K562 (cell line): ENCODE measurements around the gene RESF1. TPM values are rescaled to one million over a fixed set of nuclear protein-coding genes. Genes with fewer than 3 reads are reported as not detected.

ENCODE experiments used
- CCNT2 ChIP-seq: IDR thresholded peaks from 2 replicates; pipeline ENCODE4 v1.6.1; 2011; ENCODE audit warnings: borderline replicate concordance, low read depth, mild to moderate bottlenecking, moderate library complexity, mixed read lengths, low read length; ENCODE audit not compliant: insufficient read length; ENCODE audit errors: extremely low read depth
- FOXK1 ChIP-seq: sonication (generic); formaldehyde crosslinking; IDR thresholded peaks from 2 replicates; pipeline ENCODE4 v1.8.0; 2022; ENCODE audit warnings: missing genetic modification reagents, mild to moderate bottlenecking, borderline replicate concordance
- HMGN3 ChIP-seq: IDR thresholded peaks from 2 replicates; pipeline ENCODE4 v1.6.1; 2011; ENCODE audit warnings: borderline replicate concordance, low read depth, mild to moderate bottlenecking, mixed read lengths, low read length; ENCODE audit not compliant: insufficient read length; ENCODE audit errors: extremely low read depth
- MXI1 ChIP-seq: IDR thresholded peaks from 2 replicates; pipeline ENCODE4 v1.6.1; 2011; ENCODE audit warnings: low read depth, mild to moderate bottlenecking, improper control_type of control experiment, low read length
- NCOA6 ChIP-seq: fragments of 450-650 bp; IDR thresholded peaks from 2 replicates; pipeline ENCODE4 v1.6.1; 2017; ENCODE audit warnings: mild to moderate bottlenecking
- NR2F6 ChIP-seq: fragments of 450-650 bp; formaldehyde crosslinking; IDR thresholded peaks from 2 replicates; pipeline ENCODE4 v1.4.0; 2020; ENCODE audit warnings: mild to moderate bottlenecking
- RFX5 ChIP-seq: IDR thresholded peaks from 2 replicates; pipeline ENCODE4 v1.6.1; 2011; ENCODE audit warnings: low read depth, mild to moderate bottlenecking, improper control_type of control experiment, low read length
- SMARCB1 ChIP-seq: IDR thresholded peaks from 2 replicates; pipeline ENCODE4 v1.6.1; 2011; ENCODE audit warnings: improper control_type of control experiment, low read depth; ENCODE audit not compliant: insufficient read length
- SNIP1 ChIP-seq: fragments of 450-650 bp; IDR thresholded peaks from 2 replicates; pipeline ENCODE4 v1.7.1; 2017; ENCODE audit warnings: low read depth, mild to moderate bottlenecking
- ZFP1 ChIP-seq: fragments of 450-650 bp; formaldehyde crosslinking; IDR thresholded peaks from 2 replicates; pipeline ENCODE4 v1.4.0; 2020; ENCODE audit warnings: mild to moderate bottlenecking, mixed read lengths
- ZNF146 ChIP-seq: IDR thresholded peaks from one replicate; pipeline ENCODE4 v1.6.1; 2018; ENCODE audit warnings: missing compliant biosample characterization; ENCODE audit not compliant: unreplicated experiment
- ZNF347 ChIP-seq: fragments of 450-650 bp; formaldehyde crosslinking; IDR thresholded peaks from 2 replicates; pipeline ENCODE4 v1.4.0; 2020; ENCODE audit warnings: low read depth, mild to moderate bottlenecking, moderate library complexity
- ZNF584 ChIP-seq: fragments of 200-800 bp; sonication (Bioruptor generic); IDR thresholded peaks from 2 replicates; pipeline ENCODE4 v1.6.1; 2016; ENCODE audit warnings: low read depth, mild to moderate bottlenecking, missing genetic modification characterization, missing compliant biosample characterization
- ZNF696 ChIP-seq: fragments of 250-450 bp; sonication (Bioruptor Pico); conservative IDR thresholded peaks from 2 replicates; pipeline ENCODE4 v1.4.0; 2020; ENCODE audit warnings: mild to moderate bottlenecking, moderate library complexity
- polyA plus RNA-seq, 8 experiments: library from polyadenylated mRNA; depleted of rRNA in 4 of 8; stranded (reverse) in 5 of 8; unstranded in 3 of 8; fragments of >200 nt; fragmentation: Nextera tagmentation in 2 of 8; fragmentation: Illumina TruSeq in 1 of 8; extraction: Ambion mirVana in 2 of 8; extraction: Trizol in 1 of 8; gene quantifications; 2 replicates each; pipeline versions ENCODE4 v1.2.1 to v1.2.3, GENCODE V29; 2011 to 2014; ENCODE audit warnings: inconsistent platforms in 1 of 8, missing spikeins in 1 of 8
- total RNA-seq, 7 experiments: library from RNA; depleted of rRNA in 6 of 7; stranded (reverse); fragments of >200 nt in 6 of 7; fragmentation: Illumina TruSeq in 2 of 7; extraction: Trizol in 2 of 7; gene quantifications; 2 replicates each; pipeline versions ENCODE4 v1.2.1 to v1.2.3, GENCODE V29; 2011 to 2021; ENCODE audit warnings: low replicate concordance in 1 of 7

RESF1 gene
- total and polyA plus RNA-seq, 9 of the 15 experiments (the other 6 are each of a cell fraction or from before 2014, with no cell fraction given) = 21.5 to 121 (median 53.6) TPM

GRCh38 chr12:32005496-32006125 is 46.4 kb downstream of the RESF1 start (continued):
- TF ChIP-seq ZNF146 (no peak), ZNF584 (CRISPR knock-in tag) (peak; percentile 92; the same call in 1 of the 2 replicates), HMGN3 (peak; percentile 96), ZNF696 (no peak), ZNF347 (CRISPR knock-in tag) (no peak), RFX5 (no peak), CCNT2 (peak; percentile 98), FOXK1 (no peak), NR2F6 (CRISPR knock-in tag) (no peak), MXI1 (peak; percentile 89), ZFP1 (CRISPR knock-in tag) (peak; percentile 24; the same call in 1 of the 2 replicates), NCOA6 (no peak), SMARCB1 (no peak), SNIP1 (no peak)
- TF ChIP-seq, all 486 proteins: peak for 221

Other genes with a start within 250 kb of the RESF1 start
- gene AMN1, start 230.4 kb upstream of the RESF1 start, total RNA-seq (2014; rRNA removed) = 5.2 and 6.1 TPM in 2 replicates
- 10.3 and 12.4 TPM in 2 replicates for gene AMN1, start 230.4 kb upstream of the RESF1 start, total RNA-seq (2014; rRNA removed; fragmentation: Illumina TruSeq; extraction: Trizol)
- gene AMN1, start 230.4 kb upstream of the RESF1 start, total RNA-seq (2015; rRNA removed; fragmentation: Illumina TruSeq; extraction: Trizol) = 7.5 and 7.9 TPM in 2 replicates
- gene AMN1, start 230.4 kb upstream of the RESF1 start, total RNA-seq (2021) = 5.4 and 8.8 TPM in 2 replicates
- gene AMN1, start 230.4 kb upstream of the RESF1 start, polyA plus RNA-seq (2011; rRNA removed) = 25.8 and 26.6 TPM in 2 replicates
- gene AMN1, start 230.4 kb upstream of the RESF1 start, polyA plus RNA-seq (2014; fragmentation: Illumina TruSeq; extraction: Trizol) = 11.4 and 13.3 TPM in 2 replicates
- 10 to 100 TPM; 26.9 to 27.6 TPM for gene AMN1, start 230.4 kb upstream of the RESF1 start, polyA plus RNA-seq (2014; fragmentation: Nextera tagmentation; extraction: Ambion mirVana)
- 12.8 and 13.0 TPM in 2 replicates for gene AMN1, start 230.4 kb upstream of the RESF1 start, polyA plus RNA-seq (2014; rRNA removed)
- gene BICD1, start 147.4 kb downstream of the RESF1 start, total RNA-seq (2014; rRNA removed) = 12.5 and 14.1 TPM in 2 replicates
- 11.6 and 11.9 TPM in 2 replicates for gene BICD1, start 147.4 kb downstream of the RESF1 start, total RNA-seq (2014; rRNA removed; fragmentation: Illumina TruSeq; extraction: Trizol)
- gene BICD1, start 147.4 kb downstream of the RESF1 start, total RNA-seq (2015; rRNA removed; fragmentation: Illumina TruSeq; extraction: Trizol) = 13.8 and 14.1 TPM in 2 replicates
- 21.1 and 23.2 TPM in 2 replicates for gene BICD1, start 147.4 kb downstream of the RESF1 start, total RNA-seq (2021)
- 10.4 and 13.7 TPM in 2 replicates for gene BICD1, start 147.4 kb downstream of the RESF1 start, polyA plus RNA-seq (2011; rRNA removed)
- gene BICD1, start 147.4 kb downstream of the RESF1 start, polyA plus RNA-seq (2014; fragmentation: Illumina TruSeq; extraction: Trizol) = 16.7 and 17.8 TPM in 2 replicates
- 1 to 10 TPM; 3.5 to 3.7 TPM for gene BICD1, start 147.4 kb downstream of the RESF1 start, polyA plus RNA-seq (2014; fragmentation: Nextera tagmentation; extraction: Ambion mirVana)
- gene BICD1, start 147.4 kb downstream of the RESF1 start, polyA plus RNA-seq (2014; rRNA removed) = 14.7 and 16.1 TPM in 2 replicates